Small intestine (tissue), 7 donors: Measurements from ENCODE around the gene GLCCI1. TPM values are rescaled to one million over a fixed set of nuclear protein-coding genes. Genes with fewer than 3 reads are reported as not detected.
"Not testable (repeated sequence)": the region's sequence is repeated elsewhere in the genome, so short reads cannot be mapped to it uniquely, and the experiment has no call there.

ENCODE experiments used
- DNase-seq, 2 donors: peaks; one replicate each; pipeline versions ENCODE4 v3.0.0 to v3.0.0-alpha.2; 2013
- FAIRE-seq: peaks from 2 replicates; lab custom pipeline; 2012; peaks lifted over from hg19 to GRCh38; lab: Jason Lieb, UNC
- H3K27ac ChIP-seq, 3 donors: one replicate each; pipeline ENCODE4 v1.5.1; 2013; ENCODE audit warnings: low read length in 2 of 3, mild to moderate bottlenecking in 2 of 3, control low read depth in 1 of 3, inconsistent platforms in 1 of 3, low read depth in 1 of 3, moderate library complexity in 1 of 3
- H3K27me3 ChIP-seq, 3 donors: one replicate each; pipeline ENCODE4 v1.6.1; 2013; ENCODE audit warnings: low read length in 3 of 3, inconsistent platforms in 1 of 3; ENCODE audit not compliant: control insufficient read depth in 3 of 3, insufficient read depth in 3 of 3
- H3K36me3 ChIP-seq, 3 donors: one replicate each; pipeline ENCODE4 v1.6.1; 2013; ENCODE audit warnings: low read length in 3 of 3, inconsistent platforms in 1 of 3, low read depth in 1 of 3, mild to moderate bottlenecking in 1 of 3, moderate library complexity in 1 of 3; ENCODE audit not compliant: control insufficient read depth in 3 of 3, insufficient read depth in 2 of 3
- H3K4me1 ChIP-seq, 3 donors: one replicate each; pipeline ENCODE4 v1.6.1; 2013; ENCODE audit warnings: low read length in 2 of 3, inconsistent platforms in 1 of 3, low read depth in 1 of 3, mild to moderate bottlenecking in 1 of 3, moderate library complexity in 1 of 3; ENCODE audit not compliant: control insufficient read depth in 3 of 3, insufficient read depth in 2 of 3
- H3K4me3 ChIP-seq, 3 donors: one replicate each; pipeline ENCODE4 v1.5.1; 2013; ENCODE audit warnings: low read length in 3 of 3, control low read depth in 1 of 3, inconsistent platforms in 1 of 3, low read depth in 1 of 3, mild to moderate bottlenecking in 1 of 3, moderate library complexity in 1 of 3
- H3K9me3 ChIP-seq, 2 donors: one replicate each; pipeline ENCODE4 v1.6.1; 2013; ENCODE audit warnings: low read depth in 1 of 2, low read length in 1 of 2; ENCODE audit not compliant: control insufficient read depth in 2 of 2, insufficient read depth in 1 of 2
- WGBS, 3 donors: extraction: QIAGEN DNeasy Blood & Tissue Kit; methylation state at CpG; one replicate each; pipeline ENCODE4 v1.1.7; 2013; 5-methylcytosine and 5-hydroxymethylcytosine counted together
- polyA plus RNA-seq, 4 donors: library from polyadenylated mRNA; stranded (reverse) in 3 of 4; unstranded in 1 of 4; fragments of 200-250 nt in 3 of 4; fragments of 120-200 nt in 1 of 4; gene quantifications; one replicate each; pipeline versions ENCODE4 v1.2.1 to v1.2.3, GENCODE V29; 2013
- donor health status: healthy with polysubstance abuse.
- donor health status: control.
- donor health status: control.
- donor health status: Bipolar disorder and iron deficiency.
- donor health status: healthy.

The GLCCI1 gene
- polyA plus RNA-seq, 4 donors: 2.7 to 11.6 (median 5.0) TPM

- 91 to 93% (median 93%) methylated on average over 6 of the region's 6 CpGs for WGBS, 3 donors
- no peaks in the 10 kb centered on the region for H3K27me3 ChIP-seq
- H3K4me3 ChIP-seq: no peak overlapping the region
- H3K4me1 ChIP-seq: peaks cover 0 to 2% (median 0%) of the 10 kb centered on the region in 3 donors
- H3K36me3 ChIP-seq: peaks cover 0 to 5% (median 3%) of the 10 kb centered on the region in 3 donors
- DNase-seq (no peak), FAIRE-seq (no peak)
- H3K27ac ChIP-seq: no peak overlapping the region
- H3K9me3 ChIP-seq: no peaks in the 10 kb centered on the region
Observed at GRCh38 chr7:8089036-8089780, 120.6 kb downstream of the GLCCI1 start.

GRCh38 chr7:8092140-8092539 is 123.5 kb downstream of the GLCCI1 start:
- Histone ChIP-seq H3K4me1 (peaks cover 0 to 6% (median 0%) of the 10 kb centered on the region in 3 donors), H3K36me3 (peaks cover 0 to 2% (median 0%) of the 10 kb centered on the region in 3 donors)

GRCh38 chr7:8094164-8095140 is 125.9 kb downstream of the GLCCI1 start:
- Histone ChIP-seq H3K4me1 (peaks cover 0 to 6% (median 0%) of the 10 kb centered on the region in 3 donors), H3K27me3 (no peaks in the 10 kb centered on the region), H3K4me3 (no peak overlapping the region), H3K9me3 (peaks cover 0 to 13% of the 10 kb centered on the region in 2 donors), H3K27ac (peak overlapping the region in 1 of 3 donors; percentile 19), H3K36me3 (peaks cover 0 to 2% (median 0%) of the 10 kb centered on the region in 3 donors)
- 79 to 88% (median 88%) methylated on average over 8 of the region's 8 CpGs for WGBS, 3 donors
- DNase-seq: peak; percentile 13 to 60
- no peak for FAIRE-seq

More at GRCh38 chr7:8092140-8092539, 123.5 kb downstream of the GLCCI1 start:
- FAIRE-seq (no peak), DNase-seq (no peak)
- Histone ChIP-seq H3K4me3 (no peak overlapping the region), H3K27ac (no peak overlapping the region), H3K9me3 (peaks cover 0 to 13% of the 10 kb centered on the region in 2 donors), H3K27me3 (no peaks in the 10 kb centered on the region)
- WGBS, 3 donors: 89 to 96% (median 96%) methylated on average over 2 of the region's 2 CpGs

- not testable (repeated sequence) for H3K27me3 ChIP-seq, FAIRE-seq, DNase-seq, H3K4me1 ChIP-seq, H3K4me3 ChIP-seq, H3K36me3 ChIP-seq, H3K27ac ChIP-seq, H3K9me3 ChIP-seq
- 90 to 94% (median 92%) methylated on average over 4 of the region's 4 CpGs for WGBS, 3 donors
Observed at GRCh38 chr7:8101292-8101691, 132.7 kb downstream of the GLCCI1 start.

- FAIRE-seq (no peak), DNase-seq (no peak)
- Histone ChIP-seq H3K27me3 (no peaks in the 10 kb centered on the region), H3K4me3 (no peak overlapping the region), H3K36me3 (no peaks in the 10 kb centered on the region), H3K9me3 (peaks cover 0 to 2% of the 10 kb centered on the region in 2 donors), H3K4me1 (no peaks in the 10 kb centered on the region), H3K27ac (no peak overlapping the region)
- WGBS, 3 donors: 83 to 88% (median 85%) methylated on average over 9 of the region's 9 CpGs
Observed at GRCh38 chr7:8103282-8103681, 134.7 kb downstream of the GLCCI1 start.

GRCh38 chr7:8105449-8106095 is 137.0 kb downstream of the GLCCI1 start:
- H3K36me3 ChIP-seq: no peaks in the 10 kb centered on the region
- H3K9me3 ChIP-seq: peaks cover 0 to 2% of the 10 kb centered on the region in 2 donors
- WGBS, 3 donors: 48 to 66% (median 58%) methylated on average over 4 of the region's 4 CpGs
- DNase-seq (peak in 1 of 2 donors; percentile 14), FAIRE-seq (no peak)
- no peaks in the 10 kb centered on the region for H3K27me3 ChIP-seq
- peak overlapping the region in 2 of 3 donors; percentile 27 to 60 for H3K27ac ChIP-seq
- H3K4me1 ChIP-seq: no peaks in the 10 kb centered on the region
- no peak overlapping the region for H3K4me3 ChIP-seq

GRCh38 chr7:8109196-8110022 is 140.8 kb downstream of the GLCCI1 start:
- no peak overlapping the region for H3K27ac ChIP-seq
- no peaks in the 10 kb centered on the region for H3K27me3 ChIP-seq
- peaks cover 0 to 13% (median 0%) of the 10 kb centered on the region in 3 donors for H3K36me3 ChIP-seq
- 74 to 80% (median 75%) methylated on average over 4 of the region's 4 CpGs for WGBS, 3 donors
- peaks cover 0 to 8% of the 10 kb centered on the region in 2 donors for H3K9me3 ChIP-seq
- no peaks in the 10 kb centered on the region for H3K4me1 ChIP-seq
- FAIRE-seq (no peak), DNase-seq (no peak)
- H3K4me3 ChIP-seq: no peak overlapping the region
